Omental fat pad (tissue), 4 donors: ENCODE measurements around the gene PPFIBP2. TPM values are rescaled to one million over a fixed set of nuclear protein-coding genes. Genes with fewer than 3 reads are reported as not detected.

Source experiments
- ATAC-seq: fragments of 150-250 bp; one replicate; pipeline ENCODE4 v1.9.1; 2016; ENCODE audit warnings: mild to moderate bottlenecking, moderate library complexity; ENCODE audit not compliant: low FRiP score
- DNase-seq: peaks from one replicate; pipeline ENCODE4 v3.0.0-alpha.2; 2019; ENCODE audit warnings: low spot score
- CTCF ChIP-seq, 3 donors: fragments of 450-650 bp; IDR thresholded peaks; one replicate each; pipeline ENCODE4 v1.5.1; 2016 to 2017; ENCODE audit warnings: antibody characterized with exemption in 3 of 3, mild to moderate bottlenecking in 3 of 3, moderate library complexity in 2 of 3
- total RNA-seq, 4 donors: library from RNA; depleted of rRNA; stranded (reverse); fragments of >200 nt; gene quantifications; one replicate each; pipeline ENCODE4 v1.1.0, GENCODE V29; 2016

Gene PPFIBP2
- total RNA-seq, 4 donors from 2014 or later: 16.3 to 47.8 (median 24.2) TPM

GRCh38 chr11:7672276-7672959, 158.6 kb downstream of the PPFIBP2 start:
- no peak for ATAC-seq
- TF ChIP-seq CTCF (IDR thresholded peaks at IDR 0.05): no peak
- no peak for DNase-seq

- DNase-seq (peak; percentile 44), ATAC-seq (peak; percentile 78)
- no peak for TF ChIP-seq CTCF (IDR thresholded peaks at IDR 0.05)
These were observed 159.3 kb downstream of the PPFIBP2 start, which contains the start of gene CYB5R2 for GRCh38 chr11:7672960-7673723. Gene CYB5R2, minus strand, starts transcription at chr11:7673500. Its CDS starts 675 bp downstream, at chr11:7672825.

GRCh38 chr11:7673724-7674434, 160.1 kb downstream of the PPFIBP2 start:
- DNase-seq: no peak
- ATAC-seq: peak; percentile 70
- no peak for TF ChIP-seq CTCF (IDR thresholded peaks at IDR 0.05)

- DNase-seq: no peak
- no peak for TF ChIP-seq CTCF (IDR thresholded peaks at IDR 0.05)
- ATAC-seq: no peak
These were observed 161.8 kb downstream of the PPFIBP2 start for GRCh38 chr11:7675631-7676030.

GRCh38 chr11:7677071-7677470, 163.3 kb downstream of the PPFIBP2 start:
- TF ChIP-seq CTCF (IDR thresholded peaks at IDR 0.05): no peak
- no peak for DNase-seq
- peak; percentile 70 for ATAC-seq

GRCh38 chr11:7677796-7678201, 164.0 kb downstream of the PPFIBP2 start:
- TF ChIP-seq CTCF (IDR thresholded peaks at IDR 0.05): no peak
- ATAC-seq: no peak
- no peak for DNase-seq
